Mucosa of descending colon (tissue), 3 donors: ENCODE results near the gene RBM4. TPM values are rescaled to one million over a fixed set of nuclear protein-coding genes. Genes with fewer than 3 reads are reported as not detected.
A peak's percentile ranks its signal among the peaks of the same experiment; 100 is the strongest.
"Not testable (repeated sequence)": the region's sequence is repeated elsewhere in the genome, so short reads cannot be mapped to it uniquely, and the experiment has no call there.

Source experiments
- ATAC-seq: fragments of 200-7000 bp; cut with Tn5 transposase; one replicate; pipeline ENCODE4 v1.9.1; 2020; ENCODE audit warnings: mild to moderate bottlenecking, moderate library complexity
- DNase-seq, 3 donors: peaks; one replicate each; pipeline ENCODE4 v3.0.0-alpha.2; 2020
- H3K36me3 ChIP-seq: fragments of 200-600 bp; one replicate; pipeline ENCODE4 v1.8.0; 2021; ENCODE audit warnings: low read depth, mild to moderate bottlenecking
- H3K4me1 ChIP-seq: fragments of 200-600 bp; one replicate; pipeline ENCODE4 v1.8.0; 2021; ENCODE audit warnings: low read depth, mild to moderate bottlenecking
- H3K4me3 ChIP-seq: fragments of 200-600 bp; one replicate; pipeline ENCODE4 v1.8.0; 2021; ENCODE audit warnings: mild to moderate bottlenecking
- H3K9me3 ChIP-seq: fragments of 200-600 bp; one replicate; pipeline ENCODE4 v1.8.0; 2021; ENCODE audit warnings: mild to moderate bottlenecking
- CTCF ChIP-seq: fragments of 200-600 bp; IDR thresholded peaks from one replicate; pipeline ENCODE4 v1.8.0; 2022; ENCODE audit warnings: antibody characterized with exemption, mild to moderate bottlenecking
- intact Hi-C, 2 donors: fragments of 100-400 bp; cut with DNase I in 1 of 2; cut with micrococcal nuclease in 1 of 2; formaldehyde crosslinking; loops; one replicate each; pipeline versions ENCODE4 v1.11.0 to v1.11.1; 2022; cut with DNase I, micrococcal nuclease
- long read RNA-seq, 2 donors: library from polyadenylated mRNA; unstranded; transcript quantifications; one replicate each; pipeline ENCODE4 v2.0.0, GENCODE V29; 2019 to 2021
- total RNA-seq, 3 donors: library from RNA; stranded (reverse); fragmentation: NEBNext Ultra II Directional in 2 of 3; extraction: Animal tissue kit (Norgen Biotek cat#: 25700) in 2 of 3; gene quantifications; one replicate each; pipeline versions ENCODE4 v1.2.1 to v1.2.4, GENCODE V29; 2021 to 2023
- donor health status: DM: no; HTN: no; CAD: no; lungs with moderate emphysema.
- donor health status: DM: no; HTN: no; CAD: no.
- donor health status: DM: no; HTN: yes; CAD: no.

Gene RBM4
- total RNA-seq: 100 to 1,000 TPM; 101 to 125 (median 104) TPM
- long read RNA-seq, donor 1, transcript RBM4-203 (3 exons, 921 nt): minor isoform, 6 of 67 reads
- long read RNA-seq, donor 1, transcript RBM4-201 (4 exons, 1,694 nt): major isoform, 42 of 67 reads
- long read RNA-seq, donor 1, partial matches to known transcripts: 6 of 67 reads
- long read RNA-seq, donor 1, other reads (novel, unspliced or antisense): 3 of 67 reads
- long read RNA-seq, donor 2, transcript RBM4-201 (4 exons, 1,694 nt): major isoform, 40 of 63 reads
- long read RNA-seq, donor 2, transcript RBM4-203 (3 exons, 921 nt): minor isoform, 13 of 63 reads
- long read RNA-seq, donor 2, partial matches to known transcripts: 1 of 63 reads
- long read RNA-seq, donor 2, other reads (novel, unspliced or antisense): 4 of 63 reads

GRCh38 chr11:66638177-66639065 is at the start of gene RBM4:
TSS of gene RBM4 (plus strand) at chr11:66638703. CDS start at chr11:66639712, 1,009 bp downstream.
- ATAC-seq (peak; percentile 96), DNase-seq (peak; percentile 95 to 98 (median 97))
- Histone ChIP-seq H3K4me1 (peaks cover 47% of the 10 kb centered on the region), H3K9me3 (no peaks in the 10 kb centered on the region), H3K36me3 (no peaks in the 10 kb centered on the region), H3K4me3 (peak within 1 kb of the TSS; percentile 76)
- intact Hi-C loops: no loop called here
- TF ChIP-seq CTCF: peak; percentile 17

GRCh38 chr11:66589315-66589714 is 49.2 kb upstream of the RBM4 start:
- DNase-seq, ATAC-seq, H3K4me1 ChIP-seq, H3K9me3 ChIP-seq, H3K36me3 ChIP-seq, intact Hi-C loops, H3K4me3 ChIP-seq: not testable (repeated sequence)

- no peak for ATAC-seq
- peaks cover 15% of the 10 kb centered on the region for H3K4me1 ChIP-seq
- no peak for TF ChIP-seq CTCF
- no peak for DNase-seq
- H3K36me3 ChIP-seq: no peaks in the 10 kb centered on the region
- intact Hi-C loops: no loop called here
- H3K9me3 ChIP-seq: no peaks in the 10 kb centered on the region
- no peak overlapping the region for H3K4me3 ChIP-seq
Observed at GRCh38 chr11:66589996-66590675, 48.4 kb upstream of the RBM4 start.

GRCh38 chr11:66591175-66591574 is 47.3 kb upstream of the RBM4 start:
- TF ChIP-seq CTCF: no peak
- DNase-seq: no peak
- no peak for ATAC-seq
- Histone ChIP-seq H3K4me1 (peaks cover 18% of the 10 kb centered on the region), H3K36me3 (no peaks in the 10 kb centered on the region), H3K4me3 (no peak overlapping the region), H3K9me3 (no peaks in the 10 kb centered on the region)
- intact Hi-C loops: no loop called here

GRCh38 chr11:66592457-66593302 is 45.8 kb upstream of the RBM4 start, which contains the start of the genes CCDC87 and CCS:
TSS of gene CCDC87 (minus strand) at chr11:66593063. CDS start at chr11:66593015, 48 bp downstream.
TSS of gene CCS (plus strand) at chr11:66593185. CDS start at chr11:66593262, 77 bp downstream.
- ATAC-seq: peak; percentile 98
- DNase-seq: peak; percentile 99
- no peaks in the 10 kb centered on the region for H3K36me3 ChIP-seq
- intact Hi-C loops: no loop called here
- H3K9me3 ChIP-seq: no peaks in the 10 kb centered on the region
- peaks cover 24% of the 10 kb centered on the region for H3K4me1 ChIP-seq
- TF ChIP-seq CTCF: peak; percentile 75
- H3K4me3 ChIP-seq: peak within 1 kb of the TSS; percentile 7
